WI38 (cell line): ENCODE results near the gene UNC45A.

ENCODE experiments used
- H3K4me3 ChIP-seq: 2 replicates; pipeline ENCODE4 v1.5.1; 2011; ENCODE audit warnings: low read depth, mild to moderate bottlenecking, control low read depth, low read length
- TF ChIP-seq, protein P1 (sequence below): IDR thresholded peaks from 2 replicates; pipeline ENCODE4 v1.5.1; 2012; ENCODE audit warnings: low read depth, mild to moderate bottlenecking, control low read depth, low read length

The UNC45A gene

DNA sequence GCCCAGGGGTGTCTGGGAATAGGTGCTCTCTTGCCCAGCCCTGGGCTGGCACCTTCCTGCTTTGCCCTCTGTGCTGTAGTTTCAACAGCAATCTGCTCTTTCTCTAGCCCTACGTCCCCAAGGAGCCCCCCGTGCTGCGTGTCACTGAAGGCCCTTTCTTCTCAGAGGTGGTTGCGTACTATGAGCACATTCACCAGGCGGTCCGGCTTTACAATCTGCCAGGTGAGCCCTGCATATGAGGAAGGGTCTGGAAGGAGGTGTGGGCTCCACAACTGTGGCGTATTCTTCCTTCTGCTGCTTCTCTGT, 22.4 kb upstream of the UNC45A start:
- TF ChIP-seq, protein P1, sequence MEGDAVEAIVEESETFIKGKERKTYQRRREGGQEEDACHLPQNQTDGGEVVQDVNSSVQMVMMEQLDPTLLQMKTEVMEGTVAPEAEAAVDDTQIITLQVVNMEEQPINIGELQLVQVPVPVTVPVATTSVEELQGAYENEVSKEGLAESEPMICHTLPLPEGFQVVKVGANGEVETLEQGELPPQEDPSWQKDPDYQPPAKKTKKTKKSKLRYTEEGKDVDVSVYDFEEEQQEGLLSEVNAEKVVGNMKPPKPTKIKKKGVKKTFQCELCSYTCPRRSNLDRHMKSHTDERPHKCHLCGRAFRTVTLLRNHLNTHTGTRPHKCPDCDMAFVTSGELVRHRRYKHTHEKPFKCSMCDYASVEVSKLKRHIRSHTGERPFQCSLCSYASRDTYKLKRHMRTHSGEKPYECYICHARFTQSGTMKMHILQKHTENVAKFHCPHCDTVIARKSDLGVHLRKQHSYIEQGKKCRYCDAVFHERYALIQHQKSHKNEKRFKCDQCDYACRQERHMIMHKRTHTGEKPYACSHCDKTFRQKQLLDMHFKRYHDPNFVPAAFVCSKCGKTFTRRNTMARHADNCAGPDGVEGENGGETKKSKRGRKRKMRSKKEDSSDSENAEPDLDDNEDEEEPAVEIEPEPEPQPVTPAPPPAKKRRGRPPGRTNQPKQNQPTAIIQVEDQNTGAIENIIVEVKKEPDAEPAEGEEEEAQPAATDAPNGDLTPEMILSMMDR, result no peak
- no peak overlapping the region for H3K4me3 ChIP-seq

DNA sequence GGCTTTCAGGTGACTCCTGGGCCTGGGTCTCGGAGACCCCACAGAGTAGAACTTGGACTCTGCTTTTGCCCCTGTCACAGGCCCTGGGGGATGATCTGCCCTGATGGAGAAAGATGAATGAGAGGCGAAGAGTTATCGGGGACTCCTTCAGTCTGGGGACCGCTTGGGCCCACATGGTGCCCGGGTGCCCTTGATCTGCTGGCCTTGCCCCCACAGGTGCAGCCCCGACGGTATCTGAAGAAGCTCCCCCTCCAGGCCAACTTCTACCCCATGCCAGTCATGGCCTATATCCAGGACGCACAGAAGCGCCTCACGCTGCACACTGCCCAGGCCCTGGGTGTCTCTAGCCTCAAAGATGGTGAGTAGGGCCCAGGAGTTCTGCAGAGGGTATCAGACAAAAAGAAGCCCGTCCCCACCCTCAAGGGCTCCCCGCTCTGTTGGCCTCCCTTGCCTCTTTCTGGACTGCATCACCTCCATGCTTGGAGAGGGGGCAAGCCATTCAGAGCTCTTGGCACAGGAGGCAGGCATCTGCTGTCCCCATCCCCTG, 21.6 kb upstream of the UNC45A start:
- H3K4me3 ChIP-seq, result no peak overlapping the region
- TF ChIP-seq, protein P1, result no peak

DNA sequence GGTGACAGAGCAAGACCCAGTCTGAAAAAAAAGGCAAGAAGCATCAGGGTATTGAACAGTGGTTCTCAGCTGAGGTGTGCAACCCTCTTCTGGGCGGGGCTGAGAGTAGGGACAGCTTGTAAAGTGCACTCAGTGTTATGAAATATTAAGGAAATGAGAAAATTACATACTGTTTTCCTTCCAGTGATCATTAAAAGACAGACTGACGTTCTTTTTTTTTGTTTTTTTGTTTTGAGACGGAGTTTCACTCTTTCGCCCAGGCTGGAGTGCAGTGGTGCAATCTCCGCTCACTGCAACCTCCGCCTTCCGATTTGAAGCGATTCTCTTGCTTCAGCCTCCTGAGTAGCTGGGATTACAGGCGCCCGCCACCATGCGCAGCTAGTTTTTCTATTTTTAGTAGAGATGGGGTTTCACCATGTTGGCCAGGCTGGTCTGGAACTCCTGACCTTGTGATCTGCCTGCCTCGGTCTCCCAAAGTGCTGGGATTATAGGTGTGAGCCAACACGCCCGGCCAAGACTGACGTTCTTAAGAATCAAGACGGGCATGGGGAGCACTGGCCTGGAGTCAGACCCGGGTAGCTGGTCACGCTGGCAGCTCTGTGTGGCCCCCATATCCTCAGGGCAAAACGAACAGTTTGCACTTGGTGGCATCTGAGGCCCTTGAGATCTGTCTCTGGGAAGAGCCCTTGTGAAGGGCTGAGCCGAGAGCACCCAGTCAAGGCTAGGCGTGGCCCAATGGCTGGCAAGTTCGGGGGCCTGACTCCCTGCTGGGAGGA, 20.6 kb upstream of the UNC45A start:
- TF ChIP-seq, protein P1, result no peak

DNA sequence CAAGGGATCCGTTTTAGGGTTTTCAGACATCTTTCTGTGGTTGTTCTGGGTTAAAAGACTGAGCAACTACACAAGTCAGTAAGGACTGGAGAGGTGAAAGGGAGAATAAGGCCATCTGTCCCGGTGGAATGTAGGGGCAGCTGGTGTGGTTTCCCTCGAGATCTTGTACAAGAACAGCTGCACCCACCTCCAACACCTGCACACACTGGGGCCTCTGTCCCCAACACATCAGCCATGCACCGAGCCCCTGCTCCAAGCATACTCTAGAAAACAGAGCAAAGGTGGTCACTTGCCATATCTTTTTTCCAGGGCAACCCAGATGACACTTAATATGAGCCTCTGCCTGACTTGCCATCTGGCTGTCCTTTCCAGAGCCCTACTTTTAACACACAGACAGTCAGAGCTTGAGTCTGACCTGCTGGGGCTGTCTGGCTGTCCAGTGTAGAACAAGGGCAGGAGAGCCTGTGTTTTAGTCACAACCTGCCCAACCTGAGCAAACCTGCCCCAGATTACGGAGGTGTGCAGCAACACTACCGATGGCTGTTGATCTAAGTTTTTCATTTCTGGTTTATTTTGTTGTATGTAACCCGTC, 19.8 kb upstream of the UNC45A start:
- no peak overlapping the region for H3K4me3 ChIP-seq

More for the DNA sequence above, 20.6 kb upstream of the UNC45A start:
- H3K4me3 ChIP-seq, result no peak overlapping the region

DNA sequence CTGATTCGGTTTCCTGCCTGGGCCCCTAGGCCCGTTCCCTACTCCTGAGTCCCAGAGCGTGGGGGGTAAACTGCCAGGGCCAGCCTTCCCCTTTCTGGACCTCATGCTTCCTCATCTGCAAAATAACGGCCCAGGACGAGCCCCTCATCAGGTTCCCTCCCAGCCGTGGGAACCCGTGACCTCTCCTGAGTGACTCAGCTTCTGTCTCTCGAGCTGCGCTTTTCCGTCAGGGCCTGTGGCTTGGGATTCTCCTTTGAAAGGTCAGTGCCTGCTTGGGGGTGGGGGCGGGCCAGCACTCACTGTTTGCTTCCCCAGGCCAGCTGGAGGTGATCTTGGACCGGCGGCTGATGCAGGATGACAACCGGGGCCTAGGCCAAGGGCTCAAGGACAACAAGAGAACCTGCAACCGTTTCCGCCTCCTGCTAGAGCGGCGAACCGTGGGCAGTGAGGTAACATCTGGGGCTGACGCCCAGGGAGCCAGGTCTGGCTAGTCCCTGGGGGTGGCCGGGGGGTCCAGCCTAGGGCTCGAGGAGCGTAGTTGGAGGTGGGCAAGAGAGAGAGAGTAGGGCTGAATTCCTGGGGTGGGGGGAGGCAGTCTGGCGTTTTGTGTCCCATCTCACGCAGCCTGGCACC, 19.2 kb upstream of the UNC45A start:
- TF ChIP-seq, protein P1, result no peak
- no peak overlapping the region for H3K4me3 ChIP-seq

More for the DNA sequence above, 19.8 kb upstream of the UNC45A start:
- TF ChIP-seq, protein P1, result no peak

DNA sequence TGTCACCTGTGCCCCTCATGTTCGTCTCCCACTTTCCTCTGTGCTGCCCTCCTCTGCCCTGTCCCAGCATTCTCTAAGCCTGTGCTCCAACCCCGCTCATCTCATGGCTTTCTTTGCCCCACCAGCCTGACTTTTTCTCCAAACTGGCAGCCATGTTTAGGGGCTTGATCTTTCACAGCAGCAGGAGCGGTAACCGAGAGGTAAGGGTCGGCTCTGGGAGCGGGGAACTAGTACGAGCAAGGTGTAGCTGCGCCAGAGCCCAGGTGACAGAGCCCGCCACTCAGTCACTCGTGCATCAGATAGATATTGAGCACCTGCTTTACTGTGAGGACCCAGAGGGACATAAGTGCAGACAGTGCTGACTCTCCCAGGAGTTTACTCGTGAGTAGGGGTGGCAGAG, 18.6 kb upstream of the UNC45A start:
- H3K4me3 ChIP-seq, result no peak overlapping the region
- TF ChIP-seq, protein P1, result no peak

DNA sequence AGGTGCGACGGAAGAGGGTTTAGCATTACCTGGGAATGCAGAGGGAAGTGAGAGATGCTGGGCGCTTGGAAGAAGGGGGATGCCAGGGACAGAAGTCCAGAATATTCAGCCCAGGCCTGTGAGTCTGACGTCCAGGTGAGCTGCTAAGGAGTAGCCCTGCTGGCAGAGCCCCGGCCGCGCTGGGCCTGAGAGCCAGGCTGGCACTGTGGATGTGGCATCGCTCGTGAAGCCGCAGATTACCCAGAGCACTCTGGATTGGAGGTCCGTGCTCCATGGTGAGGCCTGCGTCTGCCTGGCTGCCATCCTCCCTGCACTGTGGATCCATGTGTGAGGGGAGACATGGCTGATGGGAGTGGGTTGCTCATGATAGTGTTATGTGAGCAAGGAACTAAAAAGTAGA, 17.5 kb upstream of the UNC45A start:
- no peak overlapping the region for H3K4me3 ChIP-seq
- TF ChIP-seq, protein P1, result no peak
